CD8-positive, alpha-beta memory T cell (primary cell): ENCODE measurements around the gene KHDRBS2. TPM values are rescaled to one million over a fixed set of nuclear protein-coding genes. Genes with fewer than 3 reads are reported as not detected.

Experiments
- CTCF ChIA-PET: fragments of 350-600 bp; sonication (Branson Sonifier 250); formaldehyde crosslinking; loops from one replicate; lab custom pipeline; 2021; ENCODE audit warnings: antibody characterized with exemption; lab: Charles Lee
- POLR2A ChIA-PET: fragments of 350-600 bp; sonication (Branson Sonifier 250); formaldehyde crosslinking; loops from one replicate; lab custom pipeline; 2021; ENCODE audit warnings: antibody characterized with exemption; lab: Charles Lee
- DNase-seq, 5 donors: peaks; one replicate each; pipeline versions ENCODE4 v3.0.0 to v3.0.0-alpha.2; 2020 to 2022; ENCODE audit warnings: mixed read lengths in 1 of 5
- H3K27ac ChIP-seq: one replicate; pipeline ENCODE4 v1.7.0; 2013; ENCODE audit warnings: low read depth, mild to moderate bottlenecking, low read length, moderate library complexity
- H3K27me3 ChIP-seq: 2 replicates; pipeline ENCODE4 v1.7.0; 2013; ENCODE audit warnings: low read length, mild to moderate bottlenecking; ENCODE audit not compliant: insufficient read depth, poor library complexity, severe bottlenecking
- H3K36me3 ChIP-seq: 2 replicates; pipeline ENCODE4 v1.7.0; 2013; ENCODE audit warnings: mild to moderate bottlenecking, low read length, moderate library complexity; ENCODE audit not compliant: insufficient read depth
- H3K4me1 ChIP-seq: 2 replicates; pipeline ENCODE4 v1.7.0; 2013; ENCODE audit warnings: mild to moderate bottlenecking, low read length, moderate library complexity; ENCODE audit not compliant: insufficient read depth
- H3K4me3 ChIP-seq: 2 replicates; pipeline ENCODE4 v1.7.0; 2013; ENCODE audit warnings: mild to moderate bottlenecking, low read length
- H3K9me3 ChIP-seq: 2 replicates; pipeline ENCODE4 v1.7.0; 2013; ENCODE audit warnings: mild to moderate bottlenecking, low read length
- H3K27ac Mint-ChIP-seq, 8 donors: one replicate each; pipeline ENCODE4 v1.8.0; 2020 to 2021; ENCODE audit warnings: mixed read lengths in 8 of 8, mild to moderate bottlenecking in 6 of 8, inconsistent platforms in 3 of 8, moderate library complexity in 3 of 8
- H3K27me3 Mint-ChIP-seq, 2 donors: one replicate each; pipeline ENCODE4 v1.8.0; 2020 to 2021; ENCODE audit warnings: mixed read lengths in 2 of 2, mild to moderate bottlenecking in 1 of 2, moderate library complexity in 1 of 2
- H3K36me3 Mint-ChIP-seq, 3 donors: one replicate each; pipeline ENCODE4 v1.8.0; 2020 to 2021; ENCODE audit warnings: mixed read lengths in 3 of 3, inconsistent platforms in 1 of 3, mild to moderate bottlenecking in 1 of 3
- H3K4me1 Mint-ChIP-seq, 3 donors: one replicate each; pipeline ENCODE4 v1.8.0; 2020 to 2021; ENCODE audit warnings: mixed read lengths in 3 of 3, inconsistent platforms in 1 of 3, mild to moderate bottlenecking in 1 of 3
- H3K4me3 Mint-ChIP-seq, 7 donors: one replicate each; pipeline ENCODE4 v1.8.0; 2020 to 2021; ENCODE audit warnings: mixed read lengths in 7 of 7, mild to moderate bottlenecking in 6 of 7, moderate library complexity in 4 of 7, inconsistent platforms in 2 of 7
- H3K9me3 Mint-ChIP-seq, 5 donors: one replicate each; pipeline ENCODE4 v1.8.0; 2020 to 2022; ENCODE audit warnings: mixed read lengths in 5 of 5, mild to moderate bottlenecking in 3 of 5, moderate library complexity in 2 of 5, inconsistent platforms in 1 of 5
- polyA plus RNA-seq: library from polyadenylated mRNA; unstranded; fragments of 300-500 nt; fragmentation: Illumina TruSeq; gene quantifications from one replicate; pipeline ENCODE4 v1.2.3, GENCODE V29; 2021
- total RNA-seq, 2 experiments: library from RNA; stranded (reverse); gene quantifications; one replicate each; pipeline ENCODE4 v1.2.3, GENCODE V29; 2021

KHDRBS2 gene
- not detected for total RNA-seq
- polyA plus RNA-seq, result not detected

DNA sequence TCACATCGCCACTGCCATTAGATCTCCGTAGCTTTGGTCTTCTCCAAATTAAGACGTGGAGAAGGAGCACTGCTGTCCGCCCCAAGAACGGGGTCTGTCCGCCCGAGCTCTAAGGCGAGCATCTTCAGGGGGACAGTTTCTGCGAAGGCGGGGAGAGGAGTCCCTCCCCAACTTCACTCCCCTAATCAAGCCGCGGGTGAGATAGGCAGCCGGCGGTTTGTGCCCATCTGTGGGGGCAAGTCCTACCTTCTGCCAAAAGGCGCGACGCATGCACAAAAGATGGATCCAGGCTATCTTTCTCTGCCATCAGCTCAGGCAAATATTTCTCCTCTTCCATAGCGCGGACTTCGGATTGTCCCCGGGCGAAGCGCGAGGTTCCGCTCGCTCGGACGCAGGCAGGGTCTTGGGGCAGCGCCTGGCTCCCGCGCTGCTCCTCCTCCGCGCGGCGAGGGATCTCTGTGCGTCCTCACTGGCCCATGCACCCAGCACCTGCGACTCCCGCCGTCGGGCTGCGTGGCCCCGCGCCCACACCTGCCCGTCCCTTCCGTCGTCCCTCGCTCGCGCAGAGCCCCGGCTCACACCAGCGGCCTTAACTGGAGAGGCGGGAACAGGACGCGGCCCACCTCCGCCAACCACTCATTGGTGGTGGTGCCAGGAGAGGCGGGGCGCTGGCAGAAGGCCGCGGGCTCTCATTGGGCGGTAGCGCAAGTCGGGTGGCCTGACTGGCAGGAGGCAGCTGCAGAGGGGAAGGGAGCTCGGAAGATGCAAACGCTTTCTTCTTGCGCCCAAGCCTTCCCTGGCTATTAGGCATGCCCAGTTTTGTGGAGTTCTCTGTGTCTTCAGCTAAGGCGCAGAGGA lies at the start of gene KHDRBS2:
Gene KHDRBS2, minus strand, starts transcription at position 614 of the 858 bp plus-strand sequence.
- H3K4me3 ChIP-seq, result no peak within 1 kb of the TSS
- Mint-ChIP-seq H3K4me3 (no peak within 1 kb of the TSS), H3K4me1 (no peaks in the 10 kb centered on the region), H3K9me3 (peaks cover 2 to 17% (median 5%) of the 10 kb centered on the region in 5 donors), H3K27ac (no peak within 1 kb of the TSS), H3K36me3 (no peaks in the 10 kb centered on the region), H3K27me3 (peaks cover 0 to 3% of the 10 kb centered on the region in 2 donors)
- no peaks in the 10 kb centered on the region for H3K27me3 ChIP-seq
- no peaks in the 10 kb centered on the region for H3K4me1 ChIP-seq
- no peaks in the 10 kb centered on the region for H3K9me3 ChIP-seq
- H3K27ac ChIP-seq, result no peak within 1 kb of the TSS
- ChIA-PET POLR2A (no interaction called here), CTCF (no interaction called here)
- DNase-seq, result peak in 1 of 5 donors; percentile 2
- H3K36me3 ChIP-seq, result no peaks in the 10 kb centered on the region

DNA sequence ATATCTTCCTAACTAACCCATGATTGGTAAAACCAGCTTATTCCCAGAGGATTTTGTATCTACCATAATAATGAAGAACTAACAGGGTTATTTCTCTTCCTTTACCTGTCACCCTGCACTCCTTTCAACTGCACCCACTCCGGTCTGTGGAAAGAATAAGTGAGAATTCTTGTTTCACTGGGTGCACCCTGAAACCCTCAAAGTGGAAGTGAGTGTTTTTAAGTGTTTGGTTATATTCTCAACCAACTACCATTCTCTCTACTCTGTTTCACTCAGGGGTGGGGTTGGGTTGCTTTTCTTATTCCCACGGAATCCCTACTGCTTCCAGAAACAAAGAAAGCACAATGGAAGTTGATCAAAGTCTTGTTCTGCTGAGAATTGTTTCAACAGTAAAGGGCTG lies 42.6 kb upstream of the KHDRBS2 start:
- Histone ChIP-seq H3K9me3 (no peaks in the 10 kb centered on the region), H3K4me3 (no peak overlapping the region), H3K27me3 (no peaks in the 10 kb centered on the region), H3K4me1 (no peaks in the 10 kb centered on the region), H3K36me3 (no peaks in the 10 kb centered on the region), H3K27ac (no peak overlapping the region)
- no peak overlapping the region for H3K4me3 Mint-ChIP-seq
- H3K9me3 Mint-ChIP-seq, result peaks cover 12 to 28% (median 18%) of the 10 kb centered on the region in 5 donors
- POLR2A ChIA-PET, result no interaction called here
- H3K27me3 Mint-ChIP-seq, result no peaks in the 10 kb centered on the region
- H3K36me3 Mint-ChIP-seq, result no peaks in the 10 kb centered on the region
- CTCF ChIA-PET, result no interaction called here
- no peak for DNase-seq
- H3K4me1 Mint-ChIP-seq, result no peaks in the 10 kb centered on the region
- no peak overlapping the region for H3K27ac Mint-ChIP-seq

DNA sequence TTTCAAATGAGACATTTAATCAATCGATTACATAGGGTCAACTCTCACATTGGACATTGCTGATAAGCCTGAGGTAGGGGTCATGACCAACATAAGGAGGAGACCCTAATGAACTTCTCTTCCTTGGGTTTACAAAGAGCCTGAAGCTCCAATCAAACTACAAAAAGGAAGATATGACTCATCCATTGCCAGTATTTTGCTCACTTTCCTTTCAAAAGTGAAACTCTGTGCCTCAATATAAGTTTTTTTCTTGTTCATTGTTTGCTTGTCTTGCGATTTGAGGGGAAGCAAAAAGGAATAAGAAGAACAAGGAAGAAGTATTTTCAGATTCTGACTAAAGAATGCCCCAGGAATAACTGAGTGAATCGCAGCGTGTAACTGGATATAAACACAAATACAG lies 38.8 kb upstream of the KHDRBS2 start:
- POLR2A ChIA-PET, result no interaction called here

GRCh38 chr6:62323818-62324431 lies 37.9 kb upstream of the KHDRBS2 start:
- no peak overlapping the region for H3K4me3 ChIP-seq
- ChIA-PET CTCF (no interaction called here), POLR2A (no interaction called here)
- no peaks in the 10 kb centered on the region for H3K36me3 Mint-ChIP-seq
- H3K27ac Mint-ChIP-seq, result no peak overlapping the region
- H3K9me3 ChIP-seq, result no peaks in the 10 kb centered on the region
- H3K4me1 ChIP-seq, result no peaks in the 10 kb centered on the region
- no peaks in the 10 kb centered on the region for H3K27me3 Mint-ChIP-seq
- no peaks in the 10 kb centered on the region for H3K36me3 ChIP-seq
- H3K27ac ChIP-seq, result no peak overlapping the region
- H3K27me3 ChIP-seq, result no peaks in the 10 kb centered on the region
- DNase-seq, result no peak
- H3K4me1 Mint-ChIP-seq, result no peaks in the 10 kb centered on the region
- H3K4me3 Mint-ChIP-seq, result no peak overlapping the region
- peaks cover 2 to 20% (median 8%) of the 10 kb centered on the region in 5 donors for H3K9me3 Mint-ChIP-seq

More for the DNA sequence above, 38.8 kb upstream of the KHDRBS2 start:
- H3K36me3 Mint-ChIP-seq, result no peaks in the 10 kb centered on the region
- CTCF ChIA-PET, result no interaction called here
- Histone ChIP-seq H3K36me3 (no peaks in the 10 kb centered on the region), H3K9me3 (no peaks in the 10 kb centered on the region), H3K4me3 (no peak overlapping the region), H3K27me3 (no peaks in the 10 kb centered on the region), H3K4me1 (no peaks in the 10 kb centered on the region), H3K27ac (no peak overlapping the region)
- no peaks in the 10 kb centered on the region for H3K4me1 Mint-ChIP-seq
- H3K4me3 Mint-ChIP-seq, result no peak overlapping the region
- DNase-seq, result no peak
- H3K9me3 Mint-ChIP-seq, result peaks cover 2 to 20% (median 9%) of the 10 kb centered on the region in 5 donors
- no peaks in the 10 kb centered on the region for H3K27me3 Mint-ChIP-seq
- no peak overlapping the region for H3K27ac Mint-ChIP-seq

DNA sequence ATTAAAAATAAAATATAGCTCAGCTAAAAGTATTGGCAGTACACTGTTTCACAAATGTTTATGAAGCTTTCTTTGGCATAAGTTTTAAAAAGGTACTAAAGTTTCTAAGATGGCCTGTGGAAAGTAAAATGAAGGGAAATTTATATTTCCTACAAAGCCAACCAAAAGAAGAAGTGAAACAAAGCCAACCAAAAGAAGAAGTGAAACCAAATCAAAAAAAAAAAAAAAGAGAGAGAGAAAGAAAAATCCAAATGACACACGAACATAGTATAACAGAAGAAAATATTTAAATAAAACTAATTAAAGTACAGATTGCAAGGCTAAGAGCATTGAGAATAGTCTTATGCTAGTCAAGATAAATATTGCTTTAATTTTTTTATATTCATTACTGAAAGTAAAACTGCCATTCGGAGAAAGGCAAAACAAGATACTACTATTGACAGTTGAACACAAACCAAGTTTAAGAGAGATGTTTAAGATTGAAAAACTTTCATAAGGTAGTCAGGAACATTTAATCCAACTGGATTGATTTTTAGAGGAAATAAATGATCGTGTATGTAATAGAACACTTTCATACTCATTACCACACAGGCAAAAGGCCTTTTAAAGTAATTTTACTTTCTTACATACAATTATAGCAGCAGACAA lies 12.8 kb upstream of the KHDRBS2 start:
- no peaks in the 10 kb centered on the region for H3K4me1 ChIP-seq
- H3K27ac ChIP-seq, result no peak overlapping the region
- ChIA-PET CTCF (no interaction called here), POLR2A (no interaction called here)
- H3K27ac Mint-ChIP-seq, result no peak overlapping the region
- H3K4me3 Mint-ChIP-seq, result no peak overlapping the region
- DNase-seq, result no peak
- H3K4me1 Mint-ChIP-seq, result no peaks in the 10 kb centered on the region
- no peaks in the 10 kb centered on the region for H3K36me3 Mint-ChIP-seq
- peaks cover 2 to 16% (median 6%) of the 10 kb centered on the region in 5 donors for H3K9me3 Mint-ChIP-seq
- no peaks in the 10 kb centered on the region for H3K27me3 ChIP-seq
- no peak overlapping the region for H3K4me3 ChIP-seq
- H3K9me3 ChIP-seq, result no peaks in the 10 kb centered on the region
- H3K36me3 ChIP-seq, result no peaks in the 10 kb centered on the region
- no peaks in the 10 kb centered on the region for H3K27me3 Mint-ChIP-seq

DNA sequence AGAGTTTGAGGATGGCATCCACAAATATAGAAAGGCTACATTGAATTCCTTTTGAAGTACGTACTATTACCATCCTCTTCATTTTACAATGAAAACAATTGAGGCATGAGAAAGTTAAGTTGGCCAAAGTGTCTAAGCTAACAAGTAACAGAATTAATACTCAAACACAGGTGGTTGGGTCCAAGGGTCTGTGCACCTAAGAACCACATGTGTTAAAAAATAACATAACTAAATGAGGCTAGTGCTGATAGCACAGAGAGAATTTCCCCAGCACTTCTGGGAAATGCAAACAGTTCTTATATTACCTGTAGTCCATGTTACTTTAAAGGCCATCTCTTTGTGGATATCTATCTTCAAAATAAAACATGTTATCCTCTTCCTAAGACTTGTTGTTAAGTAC lies 10.5 kb upstream of the KHDRBS2 start:
- no peak for DNase-seq
- no peak overlapping the region for H3K4me3 ChIP-seq
- H3K9me3 ChIP-seq, result no peaks in the 10 kb centered on the region
- peaks cover 3 to 17% (median 9%) of the 10 kb centered on the region in 5 donors for H3K9me3 Mint-ChIP-seq
- H3K27ac ChIP-seq, result no peak overlapping the region
- H3K27ac Mint-ChIP-seq, result no peak overlapping the region
- no peak overlapping the region for H3K4me3 Mint-ChIP-seq
- no peaks in the 10 kb centered on the region for H3K4me1 ChIP-seq
- CTCF ChIA-PET, result no interaction called here
- POLR2A ChIA-PET, result no interaction called here
- H3K27me3 Mint-ChIP-seq, result no peaks in the 10 kb centered on the region
- no peaks in the 10 kb centered on the region for H3K36me3 ChIP-seq
- no peaks in the 10 kb centered on the region for H3K36me3 Mint-ChIP-seq
- no peaks in the 10 kb centered on the region for H3K27me3 ChIP-seq
- no peaks in the 10 kb centered on the region for H3K4me1 Mint-ChIP-seq

- CTCF ChIA-PET, result no interaction called here
- Mint-ChIP-seq H3K27ac (no peak overlapping the region), H3K36me3 (no peaks in the 10 kb centered on the region), H3K27me3 (peaks cover 0 to 3% of the 10 kb centered on the region in 2 donors), H3K9me3 (peaks cover 2 to 22% (median 5%) of the 10 kb centered on the region in 5 donors), H3K4me1 (no peaks in the 10 kb centered on the region), H3K4me3 (no peak overlapping the region)
- Histone ChIP-seq H3K4me1 (no peaks in the 10 kb centered on the region), H3K4me3 (no peak overlapping the region), H3K36me3 (no peaks in the 10 kb centered on the region), H3K27me3 (no peaks in the 10 kb centered on the region), H3K9me3 (no peaks in the 10 kb centered on the region), H3K27ac (no peak overlapping the region)
- POLR2A ChIA-PET, result no interaction called here
- no peak for DNase-seq
Measured at GRCh38 chr6:62288974-62289373, 2.9 kb upstream of the KHDRBS2 start.

DNA sequence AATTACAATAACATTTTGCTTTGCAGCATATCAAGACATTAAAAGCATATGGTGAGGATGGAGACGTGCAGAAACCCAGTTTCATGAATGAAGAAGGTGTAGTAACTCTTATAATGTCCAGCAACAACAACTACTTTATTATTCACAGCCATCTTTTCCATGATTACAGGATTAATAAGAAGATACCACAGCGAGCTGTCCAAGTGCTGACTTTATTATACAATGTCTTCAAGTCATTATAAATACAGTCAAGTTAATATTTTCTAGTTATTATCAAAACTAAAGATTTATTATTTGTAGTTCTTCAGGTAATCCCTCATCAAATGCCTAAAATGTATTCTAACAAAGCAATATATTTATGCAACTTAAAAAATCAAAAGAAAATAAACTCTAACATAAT lies 2.5 kb upstream of the KHDRBS2 start:
- no peak overlapping the region for H3K4me3 ChIP-seq
- Mint-ChIP-seq H3K27me3 (peaks cover 0 to 3% of the 10 kb centered on the region in 2 donors), H3K4me3 (no peak overlapping the region), H3K36me3 (no peaks in the 10 kb centered on the region), H3K9me3 (peaks cover 2 to 18% (median 5%) of the 10 kb centered on the region in 5 donors), H3K4me1 (no peaks in the 10 kb centered on the region), H3K27ac (no peak overlapping the region)
- no peaks in the 10 kb centered on the region for H3K4me1 ChIP-seq
- ChIA-PET CTCF (no interaction called here), POLR2A (no interaction called here)
- H3K9me3 ChIP-seq, result no peaks in the 10 kb centered on the region
- no peaks in the 10 kb centered on the region for H3K27me3 ChIP-seq
- H3K36me3 ChIP-seq, result no peaks in the 10 kb centered on the region
- H3K27ac ChIP-seq, result no peak overlapping the region
- DNase-seq, result no peak
